OCI-LY7 (cell line): ENCODE measurements around the gene CREG2. TPM values are rescaled to one million over a fixed set of nuclear protein-coding genes. Genes with fewer than 3 reads are reported as not detected.

Source experiments
- BruUV-seq: library from RNA; stranded (reverse); fragments of 400-500 nt; replicated peaks from 2 replicates; lab custom pipeline; 2021; lab: Mats Ljungman, UMichigan
- CTCF ChIA-PET: fragments of 300-600 bp; sonication (Branson Sonifier 250); formaldehyde crosslinking; loops from one replicate; lab custom pipeline; 2022; ENCODE audit warnings: antibody characterized with exemption; ENCODE audit not compliant: unreplicated experiment; lab: Charles Lee
- POLR2A ChIA-PET: fragments of 300-600 bp; sonication (Branson Sonifier 250); formaldehyde crosslinking; loops from one replicate; lab custom pipeline; 2022; ENCODE audit warnings: antibody characterized with exemption; lab: Charles Lee
- DNase-seq: peaks from one replicate; pipeline ENCODE4 v3.0.0-alpha.2; 2015; ENCODE audit warnings: low spot score
- H2AFZ ChIP-seq: fragments of 200-600 bp; sonication (generic), shearing (Covaris generic); 2 replicates; pipeline ENCODE4 v1.6.1; 2014; ENCODE audit warnings: mild to moderate bottlenecking, antibody characterized with exemption, low read length, moderate library complexity
- H3K27ac ChIP-seq: fragments of 200-600 bp; sonication (generic); 2 replicates; pipeline ENCODE4 v1.5.1; 2014; ENCODE audit warnings: mixed run types, low read depth, mild to moderate bottlenecking, moderate library complexity, low read length, inconsistent platforms; ENCODE audit not compliant: poor library complexity, severe bottlenecking
- H3K36me3 ChIP-seq: fragments of 200-600 bp; sonication (generic); 2 replicates; pipeline ENCODE4 v1.6.1; 2014; ENCODE audit warnings: mild to moderate bottlenecking, antibody characterized with exemption, low read length, moderate library complexity, mixed read lengths; ENCODE audit not compliant: insufficient read depth
- H3K4me1 ChIP-seq: fragments of 200-600 bp; sonication (generic); 2 replicates; pipeline ENCODE4 v1.5.1; 2014; ENCODE audit warnings: mild to moderate bottlenecking, low read length; ENCODE audit not compliant: insufficient read depth, poor library complexity, severe bottlenecking
- H3K4me2 ChIP-seq: fragments of 200-600 bp; sonication (generic); 2 replicates; pipeline ENCODE4 v1.6.1; 2014; ENCODE audit warnings: mild to moderate bottlenecking, low read length
- H3K4me3 ChIP-seq: fragments of 200-600 bp; sonication (generic); 2 replicates; pipeline ENCODE4 v1.5.1; 2014; ENCODE audit warnings: mild to moderate bottlenecking, low read depth, low read length; ENCODE audit not compliant: poor library complexity, severe bottlenecking
- H3K79me2 ChIP-seq: fragments of 200-600 bp; sonication (generic); 2 replicates; pipeline ENCODE4 v1.6.1; 2016; ENCODE audit warnings: low read depth, mild to moderate bottlenecking, low read length, moderate library complexity, mixed read lengths; ENCODE audit not compliant: insufficient read depth
- H3K9me2 ChIP-seq: fragments of 200-600 bp; sonication (generic); 2 replicates; pipeline ENCODE4 v1.6.1; 2016; ENCODE audit warnings: mild to moderate bottlenecking, low read length, mixed read lengths; ENCODE audit not compliant: insufficient read depth
- H3K9me3 ChIP-seq: fragments of 200-600 bp; sonication (generic); 2 replicates; pipeline ENCODE4 v1.6.1; 2014; ENCODE audit warnings: mild to moderate bottlenecking, mixed run types, low read length, mixed read lengths
- H4K20me1 ChIP-seq: fragments of 200-600 bp; sonication (generic); 2 replicates; pipeline ENCODE4 v1.6.1; 2014; ENCODE audit warnings: mild to moderate bottlenecking, antibody characterized with exemption, low read length, moderate library complexity, mixed read lengths; ENCODE audit not compliant: insufficient read depth
- EZH2phosphoT487 ChIP-seq: fragments of 200-600 bp; sonication (generic); IDR thresholded peaks from 2 replicates; pipeline ENCODE4 v1.6.1; 2018; ENCODE audit warnings: low read depth, borderline replicate concordance, mild to moderate bottlenecking, mixed run types, antibody characterized with exemption, low read length, moderate library complexity, mixed read lengths
- intact Hi-C: fragments of 100-400 bp; cut with micrococcal nuclease; formaldehyde crosslinking; loops from one replicate; pipeline ENCODE4 v1.10.0; 2022; ENCODE audit not compliant: unreplicated experiment
- total RNA-seq, 2 experiments: library from RNA; depleted of rRNA in 1 of 2; stranded (reverse); fragments of >200 nt in 1 of 2; shearing (Covaris generic) in 1 of 2; gene quantifications; 2 replicates each; pipeline ENCODE4 v1.2.3, GENCODE V29; 2014 to 2022
- TF ChIP-seq, protein P1 (sequence below): fragments of 200-600 bp; sonication (generic); conservative IDR thresholded peaks from 2 replicates; pipeline ENCODE4 v1.5.1; 2014; ENCODE audit warnings: mild to moderate bottlenecking, antibody characterized with exemption, low read length, moderate library complexity, mixed read lengths

CREG2 gene
- total RNA-seq, 2 experiments from 2014 or later = not detected

GRCh38 chr2:101409699-101410098 is 22.4 kb upstream of the CREG2 start:
- Histone ChIP-seq H3K9me2 (no peaks in the 10 kb centered on the region), H3K4me1 (no peaks in the 10 kb centered on the region), H3K4me2 (no peak overlapping the region), H2AFZ (no peak overlapping the region), H4K20me1 (no peaks in the 10 kb centered on the region), H3K79me2 (no peaks in the 10 kb centered on the region), H3K27ac (no peak overlapping the region), H3K9me3 (no peaks in the 10 kb centered on the region), H3K36me3 (no peaks in the 10 kb centered on the region), H3K4me3 (no peak overlapping the region)
- no peak for DNase-seq
- TF ChIP-seq, protein P1, sequence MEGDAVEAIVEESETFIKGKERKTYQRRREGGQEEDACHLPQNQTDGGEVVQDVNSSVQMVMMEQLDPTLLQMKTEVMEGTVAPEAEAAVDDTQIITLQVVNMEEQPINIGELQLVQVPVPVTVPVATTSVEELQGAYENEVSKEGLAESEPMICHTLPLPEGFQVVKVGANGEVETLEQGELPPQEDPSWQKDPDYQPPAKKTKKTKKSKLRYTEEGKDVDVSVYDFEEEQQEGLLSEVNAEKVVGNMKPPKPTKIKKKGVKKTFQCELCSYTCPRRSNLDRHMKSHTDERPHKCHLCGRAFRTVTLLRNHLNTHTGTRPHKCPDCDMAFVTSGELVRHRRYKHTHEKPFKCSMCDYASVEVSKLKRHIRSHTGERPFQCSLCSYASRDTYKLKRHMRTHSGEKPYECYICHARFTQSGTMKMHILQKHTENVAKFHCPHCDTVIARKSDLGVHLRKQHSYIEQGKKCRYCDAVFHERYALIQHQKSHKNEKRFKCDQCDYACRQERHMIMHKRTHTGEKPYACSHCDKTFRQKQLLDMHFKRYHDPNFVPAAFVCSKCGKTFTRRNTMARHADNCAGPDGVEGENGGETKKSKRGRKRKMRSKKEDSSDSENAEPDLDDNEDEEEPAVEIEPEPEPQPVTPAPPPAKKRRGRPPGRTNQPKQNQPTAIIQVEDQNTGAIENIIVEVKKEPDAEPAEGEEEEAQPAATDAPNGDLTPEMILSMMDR = no peak
- TF ChIP-seq EZH2phosphoT487 = no peak
- ChIA-PET CTCF (no interaction called here), POLR2A (no interaction called here)
- intact Hi-C loops = no loop called here
- no TSS peak for BruUV-seq

DNA sequence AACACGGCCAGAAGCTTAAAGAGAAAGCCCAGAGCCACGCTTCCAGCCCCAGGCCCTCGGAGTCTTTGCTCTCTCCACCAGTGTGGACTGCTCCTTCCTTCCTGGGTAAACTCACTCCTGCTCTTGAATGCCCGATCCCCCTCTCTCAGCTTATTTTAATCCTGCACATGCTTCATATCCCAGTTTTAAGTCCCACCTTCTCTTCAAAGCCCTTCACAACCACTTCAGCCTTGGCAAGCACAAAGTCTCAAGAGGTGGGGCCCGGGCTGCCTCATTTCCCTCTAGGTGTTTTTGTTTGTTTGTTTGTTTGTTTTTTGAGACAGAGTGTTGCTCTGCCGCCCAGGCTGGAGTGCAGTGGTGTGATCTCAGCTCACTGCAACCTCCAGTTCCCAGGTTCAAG is 21.6 kb upstream of the CREG2 start:
- H4K20me1 ChIP-seq = no peaks in the 10 kb centered on the region
- BruUV-seq = no TSS peak
- no peaks in the 10 kb centered on the region for H3K9me3 ChIP-seq
- H3K36me3 ChIP-seq = no peaks in the 10 kb centered on the region
- POLR2A ChIA-PET = no interaction called here
- DNase-seq = no peak
- H3K9me2 ChIP-seq = no peaks in the 10 kb centered on the region
- no peaks in the 10 kb centered on the region for H3K79me2 ChIP-seq
- TF ChIP-seq EZH2phosphoT487 = no peak
- TF ChIP-seq, protein P1 = no peak
- intact Hi-C loops = no loop called here
- no peak overlapping the region for H2AFZ ChIP-seq
- H3K4me3 ChIP-seq = no peak overlapping the region
- CTCF ChIA-PET = interaction anchor here (0.7 kb wide), 1 partner anchor 40 kb away, joined by 3 read pairs; no protein-coding TSS in a partner anchor
- H3K4me2 ChIP-seq = no peak overlapping the region
- H3K27ac ChIP-seq = no peak overlapping the region
- H3K4me1 ChIP-seq = no peaks in the 10 kb centered on the region

DNA sequence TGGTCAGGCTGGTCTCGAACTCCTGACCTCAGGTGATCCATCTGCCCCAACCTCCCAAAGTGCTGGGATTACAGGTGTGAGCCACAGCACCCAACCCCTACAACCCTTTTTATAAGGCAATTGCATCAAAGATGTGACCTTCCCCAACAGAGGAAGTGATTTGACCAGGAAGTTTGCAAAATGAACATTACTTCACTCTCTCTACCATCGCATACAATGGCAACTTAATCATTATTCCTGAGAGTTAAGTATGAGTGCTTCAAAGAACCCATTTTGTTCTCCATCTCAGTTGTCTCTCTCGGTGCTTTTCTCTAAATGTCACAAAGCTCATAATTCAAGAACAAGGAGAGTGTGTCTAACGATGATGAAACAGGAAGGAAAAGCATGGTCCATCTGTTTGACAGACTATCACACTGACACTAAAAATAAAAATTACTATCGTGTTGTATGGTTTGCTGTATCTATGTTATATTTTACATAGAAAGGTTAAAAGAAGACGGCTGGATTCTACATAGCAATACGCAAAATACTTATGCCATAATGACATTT is 18.1 kb upstream of the CREG2 start:
- Histone ChIP-seq H3K4me2 (no peak overlapping the region), H3K4me1 (no peaks in the 10 kb centered on the region), H3K9me3 (no peaks in the 10 kb centered on the region), H4K20me1 (no peaks in the 10 kb centered on the region), H3K9me2 (no peaks in the 10 kb centered on the region), H2AFZ (no peak overlapping the region), H3K27ac (no peak overlapping the region), H3K79me2 (no peaks in the 10 kb centered on the region), H3K36me3 (no peaks in the 10 kb centered on the region), H3K4me3 (no peak overlapping the region)
- no peak for TF ChIP-seq EZH2phosphoT487
- TF ChIP-seq, protein P1 = no peak
- no peak for DNase-seq
- ChIA-PET CTCF (no interaction called here), POLR2A (no interaction called here)
- intact Hi-C loops = no loop called here
- no TSS peak for BruUV-seq
